Activated CD4-positive, alpha-beta T cell treated with anti-CD3 and anti-CD28 coated beads for 48 hours (primary cell): Measurements from ENCODE around the gene ARCN1.
"Not testable (repeated sequence)": the region's sequence is repeated elsewhere in the genome, so short reads cannot be mapped to it uniquely, and the experiment has no call there.

ENCODE experiments used
- DNase-seq: peaks from one replicate; pipeline ENCODE4 v3.0.0-alpha.2; 2020

The ARCN1 gene

GRCh38 chr11:118606844-118607228, 34.6 kb downstream of the ARCN1 start:
- DNase-seq, result no peak

DNA sequence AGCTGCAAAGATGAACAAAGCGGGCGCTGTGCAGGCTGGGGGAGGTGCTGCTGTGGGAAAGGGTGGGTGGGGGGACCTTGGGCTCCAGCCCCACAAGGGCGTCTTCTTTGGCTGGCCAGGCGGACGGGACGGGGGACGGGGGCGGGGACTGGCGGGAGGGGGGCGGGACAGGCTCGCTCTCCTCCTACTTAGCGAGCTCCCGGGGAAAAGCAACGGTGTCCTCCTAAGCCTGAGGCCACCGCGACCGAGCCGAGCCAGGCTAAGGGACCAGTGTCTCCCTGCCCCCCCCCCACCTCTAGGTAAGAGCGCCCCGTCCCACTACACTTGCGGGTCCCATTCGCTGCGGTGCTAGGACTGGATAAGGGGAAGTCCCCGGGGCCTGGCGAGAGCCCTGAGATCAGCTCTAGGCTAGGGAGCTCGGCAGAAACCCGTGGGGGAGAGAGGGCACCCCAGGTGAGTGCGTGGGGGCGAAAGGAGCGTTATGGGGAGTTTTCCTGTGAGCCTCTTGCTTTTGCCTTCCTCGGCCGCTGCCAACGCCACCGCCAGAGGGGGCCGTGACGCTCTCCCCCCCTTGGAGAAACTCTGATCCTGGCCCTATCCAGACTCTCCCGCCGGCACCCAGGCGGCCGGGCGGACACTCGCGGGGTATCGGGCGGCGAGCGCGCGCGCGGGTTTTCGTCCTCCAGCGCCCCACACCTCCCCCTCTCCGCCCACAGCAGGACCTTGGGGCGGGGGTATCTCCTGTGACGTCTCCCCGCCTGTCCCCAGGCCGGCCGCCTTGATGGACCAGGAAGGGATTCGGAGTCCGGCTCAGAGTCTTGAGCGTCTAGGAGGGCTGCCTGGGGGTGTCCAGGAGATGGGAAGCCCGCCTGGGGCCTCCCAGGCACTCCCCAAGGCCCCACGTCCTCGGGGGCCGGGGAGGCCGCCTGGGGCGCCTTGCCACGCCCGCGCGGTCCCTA, 35.5 kb downstream of the ARCN1 start, which contains the start of gene PHLDB1:
TSS of gene PHLDB1 (plus strand) at position 215 of the 959 bp plus-strand sequence. CDS start 6,222 bp downstream, outside the sequence.
- peak; percentile 57 for DNase-seq

- DNase-seq, result peak; percentile 72
Measured at GRCh38 chr11:118608360-118609227, 36.4 kb downstream of the ARCN1 start.

GRCh38 chr11:118609380-118610224, 37.4 kb downstream of the ARCN1 start:
- peak; percentile 44 for DNase-seq

DNA sequence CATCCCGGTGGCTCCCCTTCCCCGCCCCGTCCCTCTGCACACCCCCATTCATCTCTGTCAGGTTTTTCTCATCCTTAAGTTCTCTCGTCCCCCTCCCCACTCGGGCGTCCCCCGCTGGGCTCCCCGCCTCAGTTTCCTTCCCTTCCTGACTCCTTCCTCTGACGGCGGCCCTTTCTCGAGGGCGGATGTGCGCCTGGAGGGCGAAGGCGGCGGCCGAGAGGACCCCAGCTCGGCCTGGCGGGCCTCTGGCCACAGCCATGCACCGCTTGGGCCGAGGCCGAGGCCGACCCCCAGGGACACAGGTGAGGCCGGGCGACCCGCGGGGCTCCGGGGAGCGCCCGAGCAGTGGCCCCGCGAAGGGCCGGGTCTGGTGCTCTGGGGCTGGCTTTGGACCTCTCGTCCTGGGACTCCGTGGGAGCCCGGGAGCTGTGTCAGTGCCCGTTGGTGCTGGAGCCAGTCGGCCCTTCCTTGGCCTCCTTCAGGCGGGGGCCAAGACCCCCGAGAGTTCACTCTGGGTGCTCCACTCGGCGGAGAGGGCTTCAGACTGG, 38.1 kb downstream of the ARCN1 start:
- DNase-seq, result peak; percentile 10

- peak; percentile 91 for DNase-seq
Measured at GRCh38 chr11:118610773-118611432, 38.7 kb downstream of the ARCN1 start.

DNA sequence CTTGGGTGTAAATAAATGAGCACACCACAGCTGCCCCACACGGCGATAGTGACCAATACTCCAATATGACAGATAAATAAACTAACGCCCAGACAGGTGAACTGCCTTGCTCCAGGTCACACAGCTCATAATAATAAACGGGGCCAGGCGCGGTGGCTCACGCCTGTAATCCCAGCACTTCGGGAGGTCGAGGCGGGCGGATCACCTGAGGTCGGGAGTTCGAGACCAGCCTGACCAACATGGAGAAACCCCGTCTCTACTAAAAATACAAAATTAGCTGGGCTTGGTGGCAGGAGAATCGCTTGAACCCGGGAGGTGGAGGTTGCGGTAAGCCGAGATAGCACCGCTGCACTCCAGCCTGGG, 39.2 kb downstream of the ARCN1 start:
- not testable (repeated sequence) for DNase-seq

GRCh38 chr11:118612378-118612777, 40.2 kb downstream of the ARCN1 start:
- DNase-seq, result no peak

- DNase-seq, result no peak
Measured at GRCh38 chr11:118614511-118614910, 42.3 kb downstream of the ARCN1 start.

DNA sequence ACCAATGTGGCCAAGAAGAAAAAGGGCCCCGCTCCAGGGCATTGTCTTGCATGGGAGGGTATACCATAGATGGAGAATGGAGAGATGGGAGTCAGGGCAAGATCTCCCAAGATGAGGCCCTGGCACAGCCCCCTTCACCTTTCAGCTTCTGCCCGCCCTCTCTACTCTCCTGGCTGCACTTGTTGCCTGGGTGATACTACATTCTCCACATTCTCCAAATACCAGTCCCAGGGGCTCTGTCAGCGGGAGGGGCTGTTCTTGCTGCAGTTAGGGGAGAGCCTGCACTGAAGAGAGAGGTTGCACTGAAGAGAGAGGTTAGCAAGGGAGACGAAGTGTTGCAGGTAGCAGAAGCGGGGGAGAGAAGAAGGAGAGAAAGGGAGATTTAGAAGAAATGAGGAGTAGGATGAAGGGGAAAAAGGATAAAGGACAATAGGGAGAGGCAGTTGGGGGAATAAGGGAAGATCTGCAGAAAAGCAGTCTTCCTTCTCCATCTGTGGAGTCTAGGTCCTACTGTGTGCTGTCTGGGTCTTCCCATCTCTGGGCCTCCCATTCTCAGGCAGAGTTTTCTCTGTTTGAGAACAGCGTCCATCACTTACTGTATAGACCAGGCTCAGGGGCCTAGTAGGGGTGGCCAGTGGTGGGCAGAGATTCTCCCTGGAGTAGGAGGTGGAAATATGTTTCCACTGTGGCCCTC, 43.2 kb downstream of the ARCN1 start:
- no peak for DNase-seq

GRCh38 chr11:118615976-118616371, 43.8 kb downstream of the ARCN1 start:
- DNase-seq, result no peak

DNA sequence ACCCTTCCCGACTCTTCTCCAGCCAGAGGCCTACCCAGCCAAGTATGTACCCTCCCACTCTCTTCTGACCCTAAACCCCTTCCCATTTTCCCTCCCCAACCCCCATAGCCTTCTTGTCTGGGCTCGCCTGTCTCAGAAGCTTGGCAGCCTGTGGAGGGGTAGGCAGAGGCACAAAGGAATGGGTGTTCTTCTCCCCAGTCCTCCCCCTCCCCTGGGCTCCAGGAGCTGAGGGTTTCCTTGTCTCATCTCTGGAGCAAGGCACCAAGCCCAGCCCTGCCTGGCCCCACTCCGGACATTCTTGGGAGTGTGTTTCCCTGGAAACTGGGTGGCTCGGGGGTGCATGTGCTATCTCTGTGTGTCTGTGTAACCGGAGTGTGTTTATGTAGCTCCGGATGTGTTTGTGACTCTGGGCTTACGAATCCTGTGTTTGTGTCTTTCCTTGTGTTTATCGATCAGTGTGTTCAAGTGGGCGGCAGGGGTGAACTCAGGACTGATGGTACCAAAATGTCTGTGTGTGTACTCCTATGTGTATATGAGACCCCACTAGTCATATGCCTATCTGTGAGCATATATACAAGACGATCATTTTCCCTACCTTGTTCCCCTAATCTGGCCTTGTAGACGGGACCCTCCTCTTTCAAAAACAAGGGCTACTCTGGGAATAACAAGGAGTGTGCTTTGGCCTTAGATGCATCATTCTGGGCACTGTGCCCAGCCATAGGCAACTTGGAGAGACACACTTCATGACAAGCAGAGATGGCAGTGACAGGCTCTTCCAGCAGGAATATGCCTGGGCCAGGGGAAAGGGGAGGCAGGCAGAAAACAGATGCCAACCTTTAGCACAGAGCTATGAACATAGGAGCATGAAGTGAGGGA, 46.1 kb downstream of the ARCN1 start:
- no peak for DNase-seq

DNA sequence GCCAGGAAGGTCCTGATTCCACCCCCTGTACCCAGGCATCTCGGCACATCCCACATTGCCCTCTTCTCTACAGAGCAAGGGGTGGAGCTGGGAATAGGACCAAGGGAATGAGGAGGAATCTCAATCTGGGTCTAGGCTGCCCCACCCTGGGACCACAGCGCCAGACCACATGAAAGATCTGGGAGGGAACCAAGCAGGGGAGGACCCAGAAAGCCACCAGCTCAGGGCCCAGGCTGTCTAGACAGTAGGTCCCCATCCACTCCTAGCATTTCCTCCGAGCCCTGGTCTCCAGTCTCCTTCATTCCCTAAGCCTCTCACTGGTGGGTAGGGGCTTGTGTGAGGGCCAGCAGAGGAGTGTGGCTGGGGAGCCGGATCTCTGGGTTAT, 46.8 kb downstream of the ARCN1 start:
- DNase-seq, result no peak

- DNase-seq, result no peak
Measured at GRCh38 chr11:118619444-118620197, 47.4 kb downstream of the ARCN1 start.

DNA sequence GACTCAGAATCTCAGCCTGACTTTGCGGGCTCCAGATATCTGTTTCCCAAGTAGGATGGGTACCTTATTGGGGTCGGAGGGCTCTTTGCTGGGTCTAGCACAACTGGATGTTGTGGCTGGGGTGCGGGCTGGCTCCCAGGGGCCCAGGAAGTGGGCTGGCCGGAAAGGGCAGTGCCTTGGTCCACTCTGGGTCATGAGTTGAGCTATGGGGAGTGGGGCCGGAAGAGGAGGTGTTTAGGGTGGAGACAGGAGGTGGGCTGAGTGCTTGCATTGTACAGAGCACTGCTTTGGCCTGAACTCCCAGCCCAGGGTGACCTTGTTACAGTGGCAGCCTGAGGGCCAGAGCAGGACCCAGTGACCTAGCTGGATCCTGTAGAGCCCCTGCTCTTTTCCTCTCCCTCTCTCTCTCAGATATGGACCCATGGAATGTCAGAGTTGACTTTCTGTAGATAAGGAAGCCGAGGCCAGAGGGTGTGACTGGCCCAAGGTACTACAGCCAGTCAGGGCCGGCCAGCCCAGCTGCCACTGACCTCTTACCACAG, 48.4 kb downstream of the ARCN1 start:
- DNase-seq, result no peak

GRCh38 chr11:118621071-118621783, 49.0 kb downstream of the ARCN1 start:
- peak; percentile 49 for DNase-seq

DNA sequence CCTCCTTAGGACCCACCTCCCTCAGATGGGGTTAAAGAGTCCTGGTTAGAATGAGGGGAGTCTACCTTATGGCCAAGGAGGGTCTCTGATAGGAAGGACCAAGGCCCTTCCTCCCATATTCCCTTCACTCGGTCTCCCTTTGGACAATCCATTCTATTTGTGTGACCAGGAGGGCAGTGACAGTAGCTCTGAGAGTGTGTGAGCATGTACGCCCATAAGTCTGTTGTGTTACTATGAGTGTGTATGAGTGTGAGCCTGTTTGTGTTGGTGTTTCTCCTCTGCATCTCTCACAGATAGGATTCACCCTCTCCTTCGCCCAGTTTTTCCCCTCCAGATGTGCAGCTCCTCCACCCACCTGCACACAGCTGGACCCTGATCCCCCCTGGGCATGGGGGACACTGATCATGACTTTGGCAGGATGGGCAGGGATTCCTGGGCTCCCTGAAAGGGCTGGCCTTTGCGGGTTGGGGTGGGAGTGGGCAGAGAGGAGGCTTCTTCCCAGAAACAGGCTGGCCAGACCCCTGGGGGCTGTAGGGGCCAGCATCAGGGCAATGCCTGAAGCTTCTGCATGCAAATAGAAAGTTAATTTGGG, 49.7 kb downstream of the ARCN1 start:
- DNase-seq, result no peak
